T-helper 2 cell treated with Interferon-gamma antibody and Interleukin-4, amounts not matched to agents 5 μg/mL and 100 μg/mL, for 36 hours (primary cell): ENCODE measurements around the gene BAMBI.

Source experiments
- DNase-seq: peaks from one replicate; pipeline ENCODE4 v3.0.0; 2021; ENCODE audit warnings: low spot score
- H3K27ac Mint-ChIP-seq: one replicate; pipeline ENCODE4 v1.8.0; 2021; ENCODE audit warnings: mild to moderate bottlenecking, mixed read lengths
- H3K27me3 Mint-ChIP-seq: one replicate; pipeline ENCODE4 v1.8.0; 2021; ENCODE audit warnings: low read depth, mixed read lengths
- H3K36me3 Mint-ChIP-seq: one replicate; pipeline ENCODE4 v1.8.0; 2021; ENCODE audit warnings: low read depth, mixed read lengths
- H3K4me1 Mint-ChIP-seq: one replicate; pipeline ENCODE4 v1.8.0; 2021; ENCODE audit warnings: low read depth, mixed read lengths
- H3K4me3 Mint-ChIP-seq: one replicate; pipeline ENCODE4 v1.8.0; 2022; ENCODE audit warnings: mild to moderate bottlenecking, moderate library complexity, mixed read lengths
- H3K9me3 Mint-ChIP-seq: one replicate; pipeline ENCODE4 v1.8.0; 2021; ENCODE audit warnings: mixed read lengths

Gene BAMBI

DNA sequence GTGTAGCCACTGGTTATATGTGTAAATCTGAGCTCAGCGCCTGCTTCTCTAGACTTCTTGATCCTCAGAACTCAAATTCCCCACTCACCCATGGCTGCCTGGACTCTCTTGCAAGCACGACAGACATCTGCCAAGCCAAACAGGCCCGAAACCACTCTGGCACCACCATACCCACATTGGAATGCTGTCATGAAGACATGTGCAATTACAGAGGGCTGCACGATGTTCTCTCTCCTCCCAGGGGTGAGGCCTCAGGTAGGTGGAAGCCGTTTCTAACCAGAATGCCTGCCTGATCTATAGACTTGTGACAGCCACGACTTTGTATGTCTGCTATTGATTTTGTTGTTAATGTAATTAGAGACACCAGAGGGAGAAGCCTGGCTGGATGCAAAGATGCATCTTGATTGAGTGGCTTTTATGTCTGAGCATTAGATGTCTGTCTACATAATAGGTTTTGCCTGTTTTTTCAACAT is 4.0 kb downstream of the BAMBI start:
- no peak for DNase-seq
- H3K4me3 Mint-ChIP-seq: no peak overlapping the region
- H3K4me1 Mint-ChIP-seq: peaks cover 18% of the 10 kb centered on the region
- no peaks in the 10 kb centered on the region for H3K9me3 Mint-ChIP-seq
- no peak overlapping the region for H3K27ac Mint-ChIP-seq
- peaks cover 55% of the 10 kb centered on the region for H3K27me3 Mint-ChIP-seq
- H3K36me3 Mint-ChIP-seq: no peaks in the 10 kb centered on the region

- Mint-ChIP-seq H3K27ac (no peak overlapping the region), H3K4me1 (peaks cover 13% of the 10 kb centered on the region), H3K36me3 (no peaks in the 10 kb centered on the region), H3K4me3 (no peak overlapping the region), H3K27me3 (peaks cover 54% of the 10 kb centered on the region), H3K9me3 (no peaks in the 10 kb centered on the region)
- DNase-seq: no peak
These were observed 4.8 kb downstream of the BAMBI start for GRCh38 chr10:28681928-28682750.

GRCh38 chr10:28684157-28684985 is 7.0 kb downstream of the BAMBI start:
- H3K9me3 Mint-ChIP-seq: no peaks in the 10 kb centered on the region
- no peak overlapping the region for H3K27ac Mint-ChIP-seq
- no peak overlapping the region for H3K4me3 Mint-ChIP-seq
- no peaks in the 10 kb centered on the region for H3K36me3 Mint-ChIP-seq
- H3K4me1 Mint-ChIP-seq: peaks cover 9% of the 10 kb centered on the region
- H3K27me3 Mint-ChIP-seq: peaks cover 42% of the 10 kb centered on the region
- DNase-seq: no peak

DNA sequence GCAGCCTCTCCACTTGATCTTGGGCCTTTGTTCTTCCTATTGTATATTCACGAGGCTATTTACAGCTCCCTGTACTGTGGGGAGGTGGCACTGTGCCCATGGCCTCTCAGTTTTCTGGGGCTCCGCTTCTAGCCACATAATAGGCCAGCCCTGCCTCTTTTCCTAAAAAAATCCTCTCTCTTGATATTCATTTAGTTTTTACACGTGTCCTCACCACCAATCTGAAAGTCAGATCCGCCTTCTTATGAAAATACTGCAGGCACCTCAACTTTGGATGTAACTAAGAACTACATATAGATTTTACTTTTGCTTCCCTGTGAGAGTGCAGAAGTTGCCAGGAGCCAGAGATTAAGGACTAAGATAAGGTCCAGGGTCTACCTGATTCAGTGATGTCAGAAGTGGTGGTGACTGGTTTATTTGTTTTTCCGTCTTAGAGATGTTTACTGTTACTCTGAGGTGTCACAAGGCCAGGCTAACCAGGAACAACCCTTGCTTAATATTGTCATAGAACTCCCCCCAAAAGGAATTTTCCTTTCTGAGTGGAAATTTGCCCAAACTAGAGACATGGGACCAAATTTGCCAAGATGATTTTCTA is 7.8 kb downstream of the BAMBI start:
- peaks cover 5% of the 10 kb centered on the region for H3K4me1 Mint-ChIP-seq
- DNase-seq: no peak
- H3K27me3 Mint-ChIP-seq: peaks cover 35% of the 10 kb centered on the region
- H3K27ac Mint-ChIP-seq: no peak overlapping the region
- H3K9me3 Mint-ChIP-seq: no peaks in the 10 kb centered on the region
- no peaks in the 10 kb centered on the region for H3K36me3 Mint-ChIP-seq
- no peak overlapping the region for H3K4me3 Mint-ChIP-seq

GRCh38 chr10:28685717-28686116 is 8.4 kb downstream of the BAMBI start:
- Mint-ChIP-seq H3K36me3 (no peaks in the 10 kb centered on the region), H3K4me1 (peaks cover under 1% of the 10 kb centered on the region), H3K27ac (no peak overlapping the region), H3K27me3 (peaks cover 28% of the 10 kb centered on the region), H3K4me3 (no peak overlapping the region), H3K9me3 (no peaks in the 10 kb centered on the region)
- no peak for DNase-seq

GRCh38 chr10:28686835-28687682 is 9.7 kb downstream of the BAMBI start:
- H3K4me1 Mint-ChIP-seq: no peaks in the 10 kb centered on the region
- no peaks in the 10 kb centered on the region for H3K36me3 Mint-ChIP-seq
- no peak overlapping the region for H3K27ac Mint-ChIP-seq
- no peak for DNase-seq
- H3K4me3 Mint-ChIP-seq: no peak overlapping the region
- peaks cover 15% of the 10 kb centered on the region for H3K27me3 Mint-ChIP-seq
- H3K9me3 Mint-ChIP-seq: no peaks in the 10 kb centered on the region

GRCh38 chr10:28687683-28688001 is 10.3 kb downstream of the BAMBI start:
- Mint-ChIP-seq H3K36me3 (no peaks in the 10 kb centered on the region), H3K4me3 (no peak overlapping the region), H3K27me3 (peaks cover 12% of the 10 kb centered on the region), H3K9me3 (no peaks in the 10 kb centered on the region), H3K27ac (no peak overlapping the region), H3K4me1 (no peaks in the 10 kb centered on the region)
- DNase-seq: no peak

- Mint-ChIP-seq H3K27ac (no peak overlapping the region), H3K27me3 (peaks cover 7% of the 10 kb centered on the region), H3K9me3 (no peaks in the 10 kb centered on the region), H3K4me3 (no peak overlapping the region), H3K4me1 (no peaks in the 10 kb centered on the region), H3K36me3 (no peaks in the 10 kb centered on the region)
- DNase-seq: no peak
These were observed 13.2 kb downstream of the BAMBI start for GRCh38 chr10:28690545-28690944.

DNA sequence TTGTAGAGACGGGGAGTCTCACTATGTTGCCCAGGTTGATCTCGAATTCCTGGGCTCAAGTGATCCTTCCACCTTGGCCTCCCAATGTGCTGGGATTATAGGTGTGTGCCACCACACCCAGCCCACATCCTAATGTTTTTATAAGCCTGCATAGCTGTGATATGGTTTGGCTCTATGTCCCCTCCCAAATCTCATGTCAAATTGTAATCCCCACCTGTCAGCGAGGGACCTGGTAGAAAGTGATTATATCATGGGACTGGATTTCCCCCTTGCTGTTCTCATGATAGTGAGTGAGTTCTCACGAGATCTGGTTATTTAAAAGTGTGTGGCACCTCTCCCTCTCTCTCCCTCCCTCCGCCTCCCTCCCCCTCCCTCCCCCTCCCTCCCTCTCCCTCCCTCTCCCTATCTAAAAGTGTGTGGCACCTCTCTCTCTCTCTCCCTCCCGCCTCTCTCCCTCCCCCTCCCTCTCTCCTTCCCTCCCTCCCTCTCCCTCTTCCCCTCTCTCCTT is 13.9 kb downstream of the BAMBI start:
- Mint-ChIP-seq H3K4me1 (no peaks in the 10 kb centered on the region), H3K9me3 (no peaks in the 10 kb centered on the region), H3K36me3 (no peaks in the 10 kb centered on the region), H3K27ac (no peak overlapping the region), H3K4me3 (no peak overlapping the region), H3K27me3 (peaks cover 7% of the 10 kb centered on the region)
- no peak for DNase-seq

GRCh38 chr10:28692050-28692449 is 14.7 kb downstream of the BAMBI start:
- H3K4me1 Mint-ChIP-seq: no peaks in the 10 kb centered on the region
- H3K27ac Mint-ChIP-seq: no peak overlapping the region
- H3K9me3 Mint-ChIP-seq: no peaks in the 10 kb centered on the region
- peaks cover 4% of the 10 kb centered on the region for H3K27me3 Mint-ChIP-seq
- no peaks in the 10 kb centered on the region for H3K36me3 Mint-ChIP-seq
- H3K4me3 Mint-ChIP-seq: no peak overlapping the region
- no peak for DNase-seq

- DNase-seq: no peak
- H3K4me3 Mint-ChIP-seq: no peak overlapping the region
- H3K27me3 Mint-ChIP-seq: peaks cover 6% of the 10 kb centered on the region
- no peak overlapping the region for H3K27ac Mint-ChIP-seq
- H3K4me1 Mint-ChIP-seq: no peaks in the 10 kb centered on the region
- no peaks in the 10 kb centered on the region for H3K9me3 Mint-ChIP-seq
- no peaks in the 10 kb centered on the region for H3K36me3 Mint-ChIP-seq
These were observed 17.2 kb downstream of the BAMBI start for GRCh38 chr10:28694530-28694929.

DNA sequence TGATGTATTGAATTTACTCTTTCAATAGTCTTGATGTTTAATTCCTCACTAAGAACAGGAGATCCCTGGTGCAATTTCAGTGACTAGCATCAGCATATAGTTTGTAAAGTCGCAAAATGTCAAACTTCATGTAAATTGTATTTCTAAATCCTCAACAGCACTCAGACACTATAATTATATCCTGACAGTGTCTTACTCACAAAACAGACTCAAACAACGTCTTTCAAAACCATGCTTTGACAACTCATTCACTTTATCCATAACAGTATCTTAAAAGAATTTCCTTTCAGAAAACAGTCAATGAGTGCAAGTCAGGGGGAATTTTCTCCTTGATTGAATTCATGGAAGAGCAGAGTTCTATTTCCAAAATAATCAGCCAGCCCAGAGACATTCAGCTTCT is 20.8 kb downstream of the BAMBI start:
- Mint-ChIP-seq H3K36me3 (no peaks in the 10 kb centered on the region), H3K4me1 (no peaks in the 10 kb centered on the region), H3K9me3 (no peaks in the 10 kb centered on the region), H3K27ac (no peak overlapping the region), H3K4me3 (no peak overlapping the region), H3K27me3 (peaks cover 6% of the 10 kb centered on the region)
- DNase-seq: no peak

GRCh38 chr10:28704464-28705161 is 27.3 kb downstream of the BAMBI start:
- Mint-ChIP-seq H3K27me3 (no peaks in the 10 kb centered on the region), H3K9me3 (no peaks in the 10 kb centered on the region), H3K36me3 (no peaks in the 10 kb centered on the region), H3K27ac (no peak overlapping the region), H3K4me3 (no peak overlapping the region), H3K4me1 (no peaks in the 10 kb centered on the region)
- no peak for DNase-seq
